HG02981 (cell line): ENCODE results near the gene SRPRB.

Experiments
- ATAC-seq: cut with Tn5 transposase; IDR thresholded peaks from one replicate; pipeline ENCODE4 v1.9.1; 2021; ENCODE audit warnings: mild to moderate bottlenecking, moderate library complexity; ENCODE audit not compliant: unreplicated experiment

The SRPRB gene

GRCh38 chr3:133840055-133840737 lies 34.6 kb downstream of the SRPRB start:
- ATAC-seq = no peak

DNA sequence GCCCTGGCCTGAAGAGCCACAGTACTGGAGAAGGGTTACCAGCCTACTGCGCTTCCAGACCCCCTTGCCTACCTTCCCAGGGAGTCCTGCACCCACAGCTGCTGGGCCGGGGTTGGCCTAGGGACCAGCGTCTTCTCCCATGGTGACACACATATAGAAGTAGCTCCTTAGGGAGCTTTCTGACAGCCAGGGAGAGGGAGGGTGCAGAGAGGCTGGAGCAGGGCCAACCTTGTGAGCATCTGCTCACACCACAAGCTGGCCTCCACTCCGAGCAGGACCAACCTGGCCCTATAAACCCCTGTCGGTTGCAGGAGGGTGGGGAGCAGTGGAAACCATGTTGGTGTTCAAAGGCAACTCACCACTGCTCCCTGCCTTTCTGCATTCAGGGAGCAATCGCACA lies 35.2 kb downstream of the SRPRB start:
- no peak for ATAC-seq

DNA sequence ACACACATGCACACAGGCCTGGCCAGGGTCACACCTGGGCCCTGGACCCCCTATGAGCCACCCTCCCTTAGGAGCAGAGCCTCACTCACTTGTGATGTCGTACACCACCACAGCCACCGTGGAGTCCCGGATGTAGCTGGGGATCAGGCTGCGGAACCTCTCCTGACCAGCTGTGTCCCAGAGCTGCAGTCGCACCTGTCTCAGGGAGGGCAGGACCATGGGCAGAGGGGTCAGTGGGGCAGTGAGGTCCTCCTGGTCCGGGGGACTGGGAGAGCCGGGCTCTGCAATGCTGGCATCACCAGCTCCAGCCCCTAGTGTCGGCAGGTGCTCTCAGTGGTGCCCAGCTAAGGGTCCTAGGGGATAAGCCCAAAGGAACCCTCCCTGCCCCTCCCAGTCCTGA lies 35.6 kb downstream of the SRPRB start:
- no peak for ATAC-seq

DNA sequence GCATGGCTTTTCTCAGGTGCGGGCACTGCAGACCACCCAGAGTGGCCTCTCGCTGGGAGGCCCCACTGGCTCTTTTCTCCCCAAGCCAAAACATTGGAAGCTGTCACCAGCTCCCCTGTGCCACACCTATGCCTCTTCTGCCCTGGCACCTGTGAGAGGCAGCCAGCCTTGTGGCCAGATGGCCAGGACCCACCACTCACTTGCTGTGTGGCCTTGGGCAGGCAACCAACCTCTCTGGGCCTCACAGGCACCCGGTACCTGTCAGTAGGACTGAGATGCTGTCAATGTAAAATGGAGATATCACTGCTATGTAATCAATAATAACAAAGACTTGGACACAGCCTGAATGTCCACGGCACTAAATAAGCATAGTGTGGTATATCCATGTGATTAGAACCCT lies 36.5 kb downstream of the SRPRB start:
- ATAC-seq = no peak

DNA sequence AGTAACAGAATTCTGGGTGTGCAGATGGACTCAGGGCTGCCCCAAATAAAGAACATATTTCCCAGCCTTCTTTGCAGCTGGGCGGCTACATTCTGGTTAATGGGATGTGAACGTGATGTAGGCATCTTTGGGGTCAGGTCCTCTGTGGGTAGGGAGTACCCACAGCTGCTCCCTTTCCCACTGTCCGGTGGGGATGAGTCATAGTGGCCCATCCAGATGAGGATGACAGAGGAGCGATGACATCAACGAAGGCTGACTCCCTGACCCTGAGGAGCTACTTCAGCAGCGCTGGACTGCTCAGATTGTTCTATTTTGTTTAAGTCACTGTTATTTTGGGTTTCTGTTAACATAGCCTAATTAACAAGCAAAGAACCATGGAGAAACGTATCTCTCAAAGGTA lies 38.0 kb downstream of the SRPRB start:
- ATAC-seq = no peak

DNA sequence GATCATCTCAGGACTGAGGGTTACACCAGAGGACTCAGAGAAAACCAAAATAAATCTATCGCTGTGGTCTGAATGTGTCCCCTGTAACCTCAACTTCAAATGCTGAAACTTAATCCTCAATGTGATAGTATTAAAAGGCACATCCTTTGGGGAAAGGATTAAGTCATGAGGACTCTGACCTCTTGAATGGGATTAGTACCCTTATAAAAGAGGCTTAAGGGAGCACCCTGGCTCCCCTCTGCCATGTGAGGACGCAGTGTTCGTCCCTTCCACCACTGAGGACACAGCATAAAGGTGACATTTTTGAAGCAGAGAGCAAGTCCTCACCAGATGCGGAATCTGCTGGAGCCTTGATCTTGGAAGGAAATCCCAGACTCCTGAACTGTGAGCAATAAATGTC lies 39.5 kb downstream of the SRPRB start:
- no peak for ATAC-seq

DNA sequence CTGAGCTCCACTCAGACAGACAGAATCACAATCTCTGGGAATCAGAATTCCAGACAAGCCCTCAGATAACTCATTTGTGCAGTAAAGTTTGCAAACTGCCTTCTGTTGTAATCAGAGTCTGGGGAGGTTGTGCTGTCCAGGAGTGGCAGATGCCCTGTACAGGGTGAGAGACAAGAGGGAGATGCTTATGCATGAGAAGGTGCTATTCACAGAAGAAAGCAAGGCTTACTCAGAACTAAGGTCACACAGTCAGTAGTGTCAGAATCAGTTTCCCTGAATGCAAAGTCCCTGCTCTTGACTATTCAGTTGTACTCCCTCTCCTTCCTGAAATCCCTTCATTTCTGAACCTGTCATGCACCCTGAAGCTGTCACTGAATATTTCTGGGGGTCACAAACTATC lies 43.7 kb downstream of the SRPRB start:
- ATAC-seq = no peak

DNA sequence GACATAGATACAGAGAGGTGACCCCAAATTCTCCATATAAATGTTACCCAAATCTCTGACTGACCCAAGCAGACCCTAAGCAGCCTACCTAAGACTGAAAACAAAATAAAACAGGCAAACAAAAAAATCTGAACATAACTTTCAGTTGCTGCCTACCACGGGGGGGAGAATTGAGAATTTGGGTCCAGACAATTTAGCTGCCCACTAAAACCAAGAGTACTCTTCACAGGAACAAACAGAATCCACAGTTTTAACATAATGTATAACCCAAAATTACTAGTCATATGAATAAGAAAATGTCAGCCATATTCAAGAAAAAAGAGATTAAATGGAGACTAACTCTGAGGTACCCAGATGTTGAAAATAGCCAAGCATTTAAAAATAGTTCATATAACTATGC lies 44.4 kb downstream of the SRPRB start:
- ATAC-seq = no peak

DNA sequence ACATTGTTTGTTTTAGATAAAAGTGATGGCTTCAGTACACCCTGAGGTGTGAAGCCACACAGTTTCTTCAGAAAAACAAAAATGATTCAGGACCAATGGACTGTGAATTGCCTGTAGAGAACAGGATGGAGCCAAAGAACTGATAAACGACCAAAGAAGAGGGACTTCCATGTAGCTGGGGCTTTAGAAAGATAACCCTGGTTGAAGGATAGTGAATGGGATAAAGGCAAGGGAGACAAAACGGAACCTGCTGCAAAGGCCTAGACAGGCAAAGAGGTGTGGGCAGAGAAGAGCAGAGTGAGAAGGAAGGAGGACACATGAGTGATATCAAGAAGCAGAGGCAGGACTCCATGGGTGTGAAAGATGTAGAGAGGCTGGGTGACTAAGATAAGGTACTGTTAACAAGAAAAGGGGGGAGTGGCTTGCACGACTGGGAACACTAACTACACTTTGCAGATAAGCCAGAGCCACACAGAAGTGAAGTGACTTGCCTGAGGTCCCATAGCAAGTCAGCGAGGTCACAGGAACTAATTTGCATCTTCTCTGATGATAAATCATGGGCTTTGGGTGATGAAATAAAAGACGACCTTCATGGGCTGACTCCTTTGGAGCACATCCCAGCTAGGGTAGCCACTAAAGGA lies 45.8 kb downstream of the SRPRB start:
- ATAC-seq = no peak

GRCh38 chr3:133851931-133852330 lies 46.3 kb downstream of the SRPRB start:
- ATAC-seq = no peak

DNA sequence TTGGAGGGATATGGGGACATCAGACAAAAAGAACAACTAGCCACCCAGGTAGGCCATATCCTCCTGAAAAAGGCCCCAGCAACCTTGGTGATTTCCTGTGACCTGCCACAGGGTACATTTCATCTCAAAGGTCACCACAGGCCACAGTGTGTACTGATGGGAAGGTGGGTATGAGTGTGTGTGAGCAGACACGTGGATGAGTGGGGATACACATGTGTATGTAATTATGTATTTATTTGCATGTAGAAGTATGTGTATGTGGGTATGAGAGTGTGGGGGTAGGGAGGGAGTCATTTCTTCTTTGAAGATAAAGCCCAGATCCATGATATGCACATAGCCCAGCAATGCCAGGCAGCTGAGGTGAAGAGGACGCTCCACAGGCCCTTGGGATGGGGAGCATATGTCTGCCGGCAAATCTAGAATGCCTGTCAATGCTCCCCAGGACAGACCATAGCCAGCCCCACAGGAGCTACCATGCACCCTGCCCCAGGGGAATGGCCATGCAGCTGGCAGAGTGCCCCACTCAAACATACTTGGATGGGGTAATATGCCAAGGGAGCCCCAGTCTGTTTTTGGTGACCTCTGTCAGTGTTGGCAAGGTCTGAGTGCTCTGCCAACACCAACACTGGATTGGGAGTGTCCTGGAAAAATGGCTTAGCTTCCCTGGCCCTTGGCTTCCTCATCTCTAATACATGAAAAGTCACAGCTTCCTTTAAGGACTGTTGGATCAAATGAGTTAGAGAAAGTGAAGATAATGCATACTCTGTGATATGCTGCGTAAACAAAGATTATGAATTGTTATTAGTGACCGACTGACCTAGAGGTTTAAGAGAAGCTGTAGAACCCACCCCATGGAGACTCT lies 47.7 kb downstream of the SRPRB start:
- ATAC-seq = no peak

DNA sequence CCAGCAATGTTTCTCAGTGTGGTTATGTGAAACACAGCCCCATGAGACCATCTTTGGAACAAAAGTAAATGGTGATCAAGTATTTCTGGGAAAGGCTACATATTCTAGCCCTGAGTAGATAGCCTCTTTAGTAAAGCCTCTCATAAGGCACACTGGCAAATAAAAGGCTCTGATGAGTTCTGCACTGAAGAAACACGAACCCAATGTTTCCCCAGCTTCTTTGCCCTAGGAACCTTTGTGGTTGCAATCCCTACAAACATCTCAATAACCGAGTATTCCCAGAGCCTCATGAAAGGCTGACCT lies 48.3 kb downstream of the SRPRB start:
- ATAC-seq = no peak

DNA sequence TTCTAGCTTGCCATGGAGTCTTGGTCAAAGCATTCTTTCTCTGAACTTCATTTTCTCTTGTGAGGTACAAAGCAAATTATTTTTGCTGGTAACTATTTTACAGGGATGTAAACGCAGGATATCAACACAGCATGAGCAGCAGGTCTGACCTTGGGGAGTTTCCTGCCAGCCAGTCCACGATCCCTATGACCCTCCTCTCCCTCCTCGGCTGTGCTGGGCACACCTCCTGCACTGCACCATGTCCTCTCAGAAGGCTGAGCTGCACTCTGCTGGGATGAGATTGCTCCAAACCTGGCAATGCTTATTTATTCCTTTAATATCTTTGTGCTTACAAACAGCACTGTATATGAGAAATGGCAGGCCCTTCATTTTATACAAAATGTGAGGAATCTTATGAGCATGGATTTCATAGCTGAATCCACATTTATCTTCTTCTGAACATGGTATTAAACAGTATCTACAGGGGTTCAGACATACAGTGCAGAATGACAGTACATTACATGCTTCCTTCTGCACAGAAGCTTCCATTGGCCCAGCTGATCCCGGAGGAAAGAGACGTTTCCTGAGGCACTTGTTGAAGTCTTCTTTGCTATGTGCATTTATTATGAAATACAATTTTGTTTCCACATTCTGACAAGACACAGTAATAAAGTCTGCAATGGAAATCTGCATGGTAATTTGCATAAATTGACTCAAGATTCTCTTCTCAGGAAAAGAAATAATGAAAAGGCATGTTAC lies 48.8 kb downstream of the SRPRB start:
- ATAC-seq = no peak

GRCh38 chr3:133855002-133855370 lies 49.4 kb downstream of the SRPRB start:
- no peak for ATAC-seq

DNA sequence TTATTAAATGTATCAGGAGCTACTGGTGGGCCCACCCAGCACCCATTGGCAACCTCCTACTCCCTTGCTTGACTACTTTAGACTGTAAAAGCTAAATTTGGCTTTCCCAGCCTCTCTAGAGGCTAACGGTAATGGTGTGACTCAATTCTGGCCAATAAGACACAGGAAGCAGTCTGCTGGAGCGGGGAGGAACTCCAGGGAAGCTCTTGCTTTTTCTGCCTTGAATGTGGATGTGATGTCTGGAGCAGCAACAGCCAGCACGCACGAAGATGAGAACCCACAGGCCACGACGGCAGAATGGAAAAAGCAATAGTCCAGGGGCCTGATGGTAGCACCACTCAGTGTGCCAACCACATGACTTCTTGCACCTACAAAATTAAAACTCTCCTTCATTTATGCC lies 50.2 kb downstream of the SRPRB start:
- ATAC-seq = no peak

DNA sequence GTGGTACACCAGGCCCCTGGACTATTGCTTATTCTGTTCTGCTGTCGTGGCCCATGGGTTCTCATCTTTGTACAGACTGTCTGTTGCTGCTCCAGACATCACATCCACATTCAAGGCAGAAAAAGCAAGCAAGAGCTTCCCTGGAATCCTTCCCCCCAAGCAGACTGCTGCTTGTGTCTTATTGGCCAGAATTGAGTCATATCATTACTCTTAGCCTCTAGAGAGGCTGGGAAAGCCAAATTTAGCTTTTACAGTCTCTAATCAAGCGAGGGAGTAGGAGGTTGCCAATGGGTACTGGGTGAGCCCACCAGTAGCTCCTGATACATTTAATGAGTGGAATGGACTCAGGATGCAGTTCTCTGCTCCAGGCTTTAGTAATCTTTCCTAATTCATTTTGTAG lies 50.7 kb downstream of the SRPRB start:
- ATAC-seq = no peak

DNA sequence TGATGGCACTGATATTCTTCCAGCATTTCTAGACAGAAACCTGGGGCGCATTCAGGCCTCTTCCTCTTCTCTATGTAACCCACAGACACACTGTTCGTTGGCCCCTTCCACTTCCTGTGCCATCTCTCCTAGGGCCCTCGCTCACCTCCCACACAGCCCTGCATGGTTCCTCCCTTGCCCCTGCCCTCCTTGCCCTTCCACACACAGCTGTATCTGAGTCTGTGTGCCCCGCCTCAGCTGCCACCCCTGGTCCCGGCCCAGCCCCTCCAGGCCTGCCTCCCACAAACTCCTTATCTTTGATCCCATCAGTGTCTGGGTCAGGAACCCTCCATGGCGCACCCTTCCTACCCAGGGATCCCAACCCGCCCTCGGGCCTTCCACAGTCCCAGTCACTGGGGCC lies 52.2 kb downstream of the SRPRB start:
- no peak for ATAC-seq

- ATAC-seq = no peak
Measured at GRCh38 chr3:133859381-133860234, 54.0 kb downstream of the SRPRB start.

GRCh38 chr3:133860519-133860918 lies 54.9 kb downstream of the SRPRB start:
- no peak for ATAC-seq

DNA sequence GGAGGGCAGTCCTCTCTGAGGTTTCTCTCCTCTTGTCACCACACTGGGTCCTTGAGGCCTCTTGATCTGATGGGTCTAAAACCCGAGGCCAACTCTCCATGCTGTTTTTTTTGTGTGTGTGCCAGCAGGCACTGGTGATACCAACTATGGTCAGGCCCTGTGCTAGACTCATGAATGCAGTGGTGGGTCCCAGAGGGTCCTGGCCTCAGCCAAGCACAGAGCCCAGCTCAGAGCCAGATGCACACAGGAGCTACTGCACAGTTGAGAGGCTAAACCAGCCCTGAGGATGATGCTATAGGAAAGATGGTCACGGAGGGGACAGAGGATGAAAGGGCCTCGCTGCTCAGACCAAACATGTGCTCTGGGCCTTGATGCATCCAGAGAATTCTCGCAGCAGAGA lies 56.5 kb downstream of the SRPRB start:
- ATAC-seq = no peak

GRCh38 chr3:133863911-133864310 lies 58.3 kb downstream of the SRPRB start:
- ATAC-seq = no peak
